AG08395 (cell line): Measurements from ENCODE around the gene CDC20B.
"Not testable (repeated sequence)": the region's sequence is repeated elsewhere in the genome, so short reads cannot be mapped to it uniquely, and the experiment has no call there.

Experiments
- DNase-seq: peaks from one replicate; pipeline ENCODE4 v3.0.0; 2012; ENCODE audit warnings: mixed read lengths, low spot score

CDC20B gene

DNA sequence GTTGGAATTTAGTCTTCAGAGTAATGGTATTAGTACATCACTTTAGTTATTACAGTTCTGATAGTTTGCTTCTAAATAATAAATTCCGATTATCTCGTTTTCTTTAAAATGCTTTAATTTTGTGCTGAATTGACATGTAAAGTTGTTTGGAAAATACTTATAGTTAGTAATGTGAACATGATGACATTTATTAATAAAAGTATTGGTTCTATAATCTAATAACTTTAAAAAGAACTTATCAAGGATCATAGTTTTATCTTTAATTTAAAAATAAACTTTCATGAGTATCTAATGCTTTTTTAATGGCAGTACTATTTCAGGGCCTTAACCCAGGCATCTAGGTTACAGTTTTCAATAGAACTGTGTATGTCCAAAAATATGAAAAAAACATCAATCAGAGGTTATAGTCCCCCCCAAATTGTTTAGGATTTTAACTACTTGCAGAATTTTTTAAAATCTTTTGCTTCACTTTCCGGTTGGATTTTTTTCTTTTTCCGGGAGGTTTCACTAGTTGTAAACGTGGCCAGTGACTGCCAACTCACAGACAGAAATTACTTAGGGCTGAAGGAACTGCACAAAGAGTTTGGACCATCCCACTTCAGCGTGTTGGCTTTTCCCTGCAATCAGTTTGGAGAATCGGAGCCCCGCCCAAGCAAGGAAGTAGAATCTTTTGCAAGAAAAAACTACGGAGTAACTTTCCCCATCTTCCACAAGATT lies 12.3 kb downstream of the CDC20B start:
- peak; percentile 91 for DNase-seq

GRCh38 chr5:55159763-55160492 lies 13.0 kb downstream of the CDC20B start, which contains the start of gene GPX8:
GPX8 (plus strand) TSS chr5:55160171; CDS start chr5:55160193, 22 bp downstream.
- DNase-seq: peak; percentile 75

- peak; percentile 48 for DNase-seq
Observed at GRCh38 chr5:55154873-55155272, 18.1 kb downstream of the CDC20B start.

DNA sequence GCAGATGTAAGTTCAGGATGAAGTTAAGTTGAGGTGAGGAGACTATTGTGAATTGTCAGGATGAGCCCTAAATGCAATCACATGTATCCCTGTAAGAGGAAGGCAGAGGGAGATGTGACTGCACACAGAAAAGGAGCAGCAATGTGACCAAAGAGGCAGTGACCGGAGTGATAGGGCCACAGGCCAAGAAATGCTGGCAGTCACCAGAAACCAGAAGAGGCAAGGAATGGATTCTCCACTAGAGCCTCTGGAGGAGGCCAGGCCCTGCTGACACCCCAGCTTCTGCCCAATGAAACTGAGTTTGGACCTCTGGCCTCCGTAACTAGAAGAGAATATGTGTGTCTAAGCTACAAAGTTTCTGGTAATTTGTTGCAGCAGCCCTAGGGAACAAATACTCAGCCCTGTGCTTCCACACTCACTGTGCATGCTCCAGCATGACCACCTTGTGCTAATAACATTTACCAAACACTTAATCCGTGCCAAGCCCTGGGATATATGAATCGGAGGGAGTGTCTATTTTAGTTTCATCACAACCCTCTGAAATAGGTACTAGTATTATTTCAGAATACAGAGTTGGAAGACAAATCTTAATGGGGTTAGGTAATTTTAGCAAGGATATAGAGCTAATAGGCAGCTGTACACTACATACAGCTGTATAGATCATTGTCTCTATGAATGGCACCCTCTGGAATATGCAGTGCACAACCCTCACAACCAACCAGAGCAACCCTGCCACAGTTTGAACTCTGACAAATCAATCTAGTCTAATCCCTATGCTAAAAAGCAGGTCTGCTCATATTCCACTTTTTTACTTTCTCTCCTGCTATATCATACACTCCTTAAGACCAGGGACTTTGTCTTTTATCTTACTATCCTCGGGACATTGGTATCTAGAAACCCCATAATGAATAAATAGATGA lies 20.8 kb downstream of the CDC20B start:
- DNase-seq: no peak

- no peak for DNase-seq
Observed at GRCh38 chr5:55149308-55149795, 23.6 kb downstream of the CDC20B start.

GRCh38 chr5:55146543-55147151 lies 26.3 kb downstream of the CDC20B start:
- peak; percentile 81 for DNase-seq

DNA sequence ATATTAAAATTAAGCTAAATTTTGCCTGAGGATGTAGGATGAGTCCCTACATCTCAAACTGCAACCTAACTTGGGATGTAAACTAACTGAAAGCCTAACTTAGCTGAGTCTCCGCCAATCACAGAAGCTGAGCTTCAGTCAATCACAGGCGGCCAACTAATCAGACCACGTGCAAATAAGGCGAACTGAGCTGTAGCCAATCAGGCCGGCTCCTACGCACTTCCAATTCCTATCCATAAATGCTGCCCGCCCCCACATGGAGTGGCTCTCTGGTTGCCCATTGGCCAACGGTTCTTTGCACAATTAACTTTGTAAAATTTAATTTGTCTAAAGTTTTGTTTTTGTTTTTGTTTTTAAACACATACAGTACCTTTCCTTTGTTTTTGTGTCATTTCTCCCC lies 26.9 kb downstream of the CDC20B start:
- DNase-seq: no peak

DNA sequence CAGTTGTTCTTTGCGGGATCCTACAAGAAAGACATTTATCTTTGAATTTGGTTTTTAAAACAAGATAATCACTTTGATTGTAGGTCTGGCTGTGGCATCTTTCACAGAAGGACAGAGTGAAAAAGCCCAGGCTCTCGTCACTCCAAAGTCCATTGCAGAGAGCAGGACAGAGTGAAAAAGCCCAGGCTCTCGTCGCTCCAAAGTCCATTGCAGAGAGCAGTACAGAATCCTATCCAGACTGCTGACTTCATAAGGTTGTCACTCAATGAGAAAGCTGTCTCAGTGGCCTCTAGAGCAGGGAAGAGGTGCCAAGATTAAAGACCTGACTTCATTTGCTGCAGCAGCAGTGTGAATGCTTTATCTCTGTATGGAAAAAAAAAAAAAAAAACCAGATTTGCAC lies 29.4 kb downstream of the CDC20B start:
- no peak for DNase-seq

- no peak for DNase-seq
Observed at GRCh38 chr5:55141945-55142690, 30.9 kb downstream of the CDC20B start.

DNA sequence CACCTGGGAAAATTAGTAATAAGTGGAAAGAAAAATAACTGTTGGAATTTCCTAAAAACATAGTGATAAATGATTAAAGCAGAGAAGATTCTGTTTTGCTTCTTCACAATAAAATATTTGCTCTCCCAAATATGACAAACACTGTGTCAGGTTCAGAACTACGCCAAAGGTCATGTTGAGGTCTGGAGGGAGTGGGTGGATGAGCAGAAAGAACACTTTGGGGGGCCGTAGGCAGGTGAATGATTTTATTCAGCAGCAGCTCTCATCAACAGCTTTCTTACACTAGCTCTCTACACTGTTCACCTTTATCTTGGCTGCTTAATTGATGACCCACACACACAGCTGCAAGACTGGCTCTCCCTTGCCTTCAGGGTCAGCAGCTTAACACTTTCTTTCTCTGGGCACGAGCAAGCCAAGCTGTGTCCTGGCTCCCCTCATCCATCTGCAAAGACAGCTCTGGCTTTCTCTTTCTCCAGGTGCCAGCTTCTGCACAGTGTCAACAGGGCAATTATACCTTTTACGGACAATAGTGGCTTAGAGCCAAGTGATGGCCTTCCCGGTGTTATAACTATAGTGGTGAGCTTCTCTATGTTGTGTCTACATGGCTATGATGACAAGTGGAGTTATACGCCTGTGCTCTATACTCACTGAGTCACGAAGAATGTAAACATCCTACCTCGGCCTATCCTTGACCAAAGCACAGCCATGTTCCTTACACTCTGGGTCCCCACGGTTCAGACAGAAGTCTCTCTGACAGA lies 31.9 kb downstream of the CDC20B start:
- no peak for DNase-seq

DNA sequence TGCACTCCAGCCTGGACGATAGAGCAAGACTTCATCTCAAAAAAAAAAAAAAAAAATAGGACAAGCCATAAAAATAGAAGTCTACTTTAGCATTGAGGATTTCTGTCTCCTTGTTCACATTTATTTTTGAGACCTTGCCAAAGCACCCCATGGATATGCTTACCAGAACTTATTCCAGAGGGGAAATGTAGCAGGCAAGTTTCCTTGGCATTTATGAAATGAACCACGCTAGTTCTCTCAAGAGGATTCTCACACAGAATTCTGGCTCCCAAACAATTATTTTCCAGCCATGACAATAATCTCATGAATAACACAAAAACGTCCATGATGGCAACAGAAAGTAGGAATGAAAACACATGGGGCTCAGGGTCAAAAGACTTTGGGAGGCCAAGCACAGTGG lies 36.5 kb downstream of the CDC20B start:
- no peak for DNase-seq

- no peak for DNase-seq
Observed at GRCh38 chr5:55134053-55134722, 38.8 kb downstream of the CDC20B start.

DNA sequence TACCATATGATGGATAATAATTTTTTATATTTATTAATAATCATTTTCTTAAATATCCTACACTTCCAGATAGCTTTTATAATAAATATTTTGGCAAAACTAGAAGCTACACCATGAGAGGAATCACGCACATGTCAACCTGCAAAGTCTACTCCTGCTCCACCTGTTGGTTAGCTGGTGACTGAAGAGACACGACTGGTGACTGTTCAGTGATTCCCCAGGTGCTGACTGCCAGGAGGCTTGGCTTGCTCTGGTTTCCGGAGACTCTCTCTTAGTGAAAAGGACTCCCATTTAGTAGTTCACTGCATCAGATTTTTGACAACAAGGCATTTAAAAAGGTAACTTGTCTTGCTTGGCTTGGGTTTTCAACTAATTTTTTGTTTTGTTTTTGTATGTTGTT lies 49.6 kb downstream of the CDC20B start:
- DNase-seq: no peak

DNA sequence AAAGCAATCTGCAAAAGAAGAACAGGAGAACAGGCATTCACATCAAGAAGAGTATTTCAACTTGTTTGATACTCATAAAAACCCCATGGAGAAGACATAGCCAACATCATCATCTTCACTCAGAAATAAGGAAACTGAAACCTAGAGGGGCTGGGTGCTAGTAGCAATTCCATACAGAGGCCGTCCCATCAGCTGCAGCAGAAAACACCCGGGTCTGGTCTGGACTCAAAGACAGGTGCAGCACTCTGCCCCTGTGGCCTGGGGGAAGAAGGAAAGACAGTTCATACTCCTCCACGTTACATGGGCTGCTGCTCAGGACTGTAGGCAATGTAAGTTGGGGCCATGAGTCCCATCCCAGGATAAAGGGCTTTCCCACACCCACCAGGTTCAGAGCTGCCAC lies 58.9 kb downstream of the CDC20B start:
- DNase-seq: no peak

GRCh38 chr5:55113327-55113726 lies 59.6 kb downstream of the CDC20B start:
- no peak for DNase-seq

GRCh38 chr5:55110217-55110616 lies 62.8 kb downstream of the CDC20B start:
- no peak for DNase-seq

- DNase-seq: no peak
Observed at GRCh38 chr5:55108661-55109060, 64.3 kb downstream of the CDC20B start.

DNA sequence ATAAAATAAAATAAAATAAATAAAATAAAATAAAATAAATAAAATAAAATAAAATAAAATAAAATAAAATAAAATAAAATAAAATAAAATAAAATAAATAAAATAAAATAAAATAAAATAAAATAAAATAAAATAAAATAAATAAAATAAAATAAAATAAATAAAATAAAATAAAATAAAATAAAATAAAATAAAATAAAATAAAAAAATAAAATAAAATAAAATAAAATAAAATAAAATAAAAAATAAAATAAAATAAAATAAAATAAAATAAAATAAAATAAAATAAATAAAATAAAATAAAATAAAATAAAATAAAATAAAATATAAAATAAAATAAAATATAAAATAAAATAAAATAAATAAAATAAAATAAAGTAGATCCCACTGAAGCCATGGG lies 67.0 kb downstream of the CDC20B start:
- DNase-seq: not testable (repeated sequence)

- no peak for DNase-seq
Observed at GRCh38 chr5:55104946-55105701, 67.9 kb downstream of the CDC20B start.
